ENCODE measurements around the gene VAV3.

VAV3 gene

DNA sequence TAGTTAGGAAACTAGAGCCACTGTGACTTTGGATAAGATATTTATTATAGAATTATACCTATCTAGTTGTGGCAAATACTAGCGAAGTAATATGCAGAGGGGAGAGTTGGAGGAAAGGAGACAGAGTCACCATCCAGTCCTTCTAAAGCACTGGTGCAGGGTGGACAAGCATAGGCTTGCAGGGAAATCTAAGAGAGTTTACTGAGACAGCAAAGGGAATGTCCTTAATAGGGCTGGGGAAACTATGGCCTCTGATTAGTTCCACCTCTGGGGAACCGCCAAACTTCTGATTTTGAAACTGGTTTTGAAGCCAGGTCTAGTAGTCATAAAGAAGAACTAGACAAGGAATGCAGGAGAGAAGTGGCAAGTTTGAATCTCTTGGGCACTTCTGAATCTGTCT is 407.9 kb downstream of the VAV3 start:
- no peak for DNase-seq

DNA sequence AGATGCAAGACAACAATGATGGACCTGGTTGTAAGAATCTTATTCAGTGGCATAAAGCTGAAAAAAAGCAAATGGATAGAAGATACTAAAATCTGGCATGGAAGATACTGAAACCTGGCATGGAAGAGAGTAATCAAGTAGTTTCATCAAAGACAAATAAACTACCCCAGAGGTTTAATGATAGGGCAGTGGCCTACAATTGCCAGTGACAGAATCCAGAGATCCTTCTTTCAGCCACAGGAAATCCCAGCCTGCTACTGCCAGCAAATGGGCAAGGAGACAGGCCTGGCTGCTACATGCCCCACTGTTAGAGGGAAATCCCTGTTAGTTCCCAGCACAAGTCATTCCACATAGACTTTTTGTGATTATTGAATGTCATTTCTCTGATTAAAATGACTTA is 409.4 kb downstream of the VAV3 start:
- DNase-seq = peak in 1 of 3 experiments; percentile 22

DNA sequence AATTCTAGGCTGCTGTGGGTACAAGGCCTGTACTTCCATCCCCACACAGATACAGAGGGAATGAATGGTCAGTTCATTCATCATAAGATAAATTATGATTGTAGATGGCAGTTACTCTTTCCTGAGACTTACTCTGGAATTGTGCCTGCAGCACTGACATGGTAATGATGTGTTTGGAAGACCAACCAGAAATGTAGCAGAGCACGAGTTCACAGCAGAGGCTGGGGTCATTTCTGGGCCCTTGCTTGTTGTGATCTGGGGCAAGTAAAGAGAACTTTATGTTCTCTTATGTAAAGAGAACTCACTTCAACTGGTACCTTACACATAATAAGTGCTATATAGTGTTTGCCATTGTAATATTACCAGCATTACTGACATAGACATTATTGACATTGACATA is 412.2 kb downstream of the VAV3 start:
- DNase-seq = no peak

DNA sequence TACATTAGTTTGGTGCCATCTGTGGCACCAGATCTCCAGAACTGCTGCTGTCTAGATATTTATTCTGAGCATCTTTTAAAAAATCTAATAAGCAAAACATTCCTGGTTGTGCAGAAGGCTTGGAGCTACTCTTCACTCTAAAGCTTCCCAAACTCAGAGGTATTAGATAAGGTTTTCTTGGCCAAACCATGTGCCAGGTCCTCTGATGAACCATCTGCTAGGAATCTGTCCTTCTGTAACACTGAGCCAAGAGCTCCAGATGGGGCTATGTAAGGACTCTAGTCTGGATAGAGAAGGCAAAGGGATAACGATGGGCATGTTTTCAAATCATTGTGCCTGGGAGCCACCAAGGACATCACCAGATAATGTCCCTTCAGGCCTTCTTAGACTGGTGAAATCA is 413.5 kb downstream of the VAV3 start:
- DNase-seq = no peak

- DNase-seq = no peak
Observed at GRCh38 chr1:107550358-107550757, 414.6 kb downstream of the VAV3 start.

GRCh38 chr1:107549152-107549810 is 415.7 kb downstream of the VAV3 start:
- no peak for DNase-seq

- DNase-seq = peak in 1 of 3 experiments; percentile 49
Observed at GRCh38 chr1:107548276-107548675, 416.7 kb downstream of the VAV3 start.

- no peak for DNase-seq
Observed at GRCh38 chr1:107547363-107548155, 417.4 kb downstream of the VAV3 start.

- no peak for DNase-seq
Observed at GRCh38 chr1:107546576-107546975, 418.4 kb downstream of the VAV3 start.

- DNase-seq = no peak
Observed at GRCh38 chr1:107545879-107546278, 419.1 kb downstream of the VAV3 start.

DNA sequence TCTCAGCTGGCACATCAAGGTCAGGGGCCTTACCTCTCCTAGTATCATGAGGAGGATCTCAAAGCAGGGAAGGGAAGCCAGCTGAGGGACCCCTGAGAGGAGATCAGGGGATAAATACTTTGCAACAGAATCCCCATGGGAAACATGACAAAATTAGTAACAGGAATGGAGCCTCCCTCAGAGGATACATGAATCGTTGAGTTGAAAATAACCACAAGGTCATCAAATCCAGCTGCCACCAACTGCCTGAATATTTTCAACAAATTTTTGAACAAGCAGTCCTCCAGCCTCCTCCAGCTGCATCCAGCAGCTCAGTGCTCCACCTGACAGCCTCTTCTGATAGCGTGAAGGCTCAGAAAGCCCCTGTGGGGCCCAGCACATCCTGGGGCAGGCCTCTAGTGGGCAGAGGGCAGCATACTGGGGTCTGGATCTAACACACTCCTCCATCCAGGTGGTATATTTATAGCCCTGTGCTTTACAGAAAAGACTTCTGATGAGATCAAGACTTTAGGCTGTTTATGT is 419.9 kb downstream of the VAV3 start:
- no peak for DNase-seq

GRCh38 chr1:107544285-107544684 is 420.7 kb downstream of the VAV3 start:
- DNase-seq = no peak

- DNase-seq = peak in 2 of 3 experiments; percentile 20 to 79
Observed at GRCh38 chr1:107541412-107541811, 423.6 kb downstream of the VAV3 start.

GRCh38 chr1:107538502-107538901 is 426.5 kb downstream of the VAV3 start:
- no peak for DNase-seq

DNA sequence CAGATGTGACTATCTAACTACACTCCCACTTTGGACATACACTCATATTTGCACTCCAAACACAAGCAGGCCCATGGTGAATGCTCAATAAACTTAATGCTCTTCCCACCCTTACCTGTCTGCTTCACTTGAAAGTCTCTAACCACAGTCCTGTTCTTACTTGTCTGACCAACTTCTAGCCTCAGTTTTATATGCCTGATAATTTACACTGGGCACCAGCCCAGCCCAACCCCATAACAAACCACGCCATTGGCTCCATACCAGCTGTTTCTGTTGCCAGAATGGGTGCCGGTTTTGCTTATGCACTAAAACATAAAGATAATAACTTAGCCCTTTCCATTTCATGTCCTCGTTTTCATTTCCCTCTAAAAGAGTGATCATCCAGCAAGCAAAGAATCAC is 428.7 kb downstream of the VAV3 start:
- no peak for DNase-seq

DNA sequence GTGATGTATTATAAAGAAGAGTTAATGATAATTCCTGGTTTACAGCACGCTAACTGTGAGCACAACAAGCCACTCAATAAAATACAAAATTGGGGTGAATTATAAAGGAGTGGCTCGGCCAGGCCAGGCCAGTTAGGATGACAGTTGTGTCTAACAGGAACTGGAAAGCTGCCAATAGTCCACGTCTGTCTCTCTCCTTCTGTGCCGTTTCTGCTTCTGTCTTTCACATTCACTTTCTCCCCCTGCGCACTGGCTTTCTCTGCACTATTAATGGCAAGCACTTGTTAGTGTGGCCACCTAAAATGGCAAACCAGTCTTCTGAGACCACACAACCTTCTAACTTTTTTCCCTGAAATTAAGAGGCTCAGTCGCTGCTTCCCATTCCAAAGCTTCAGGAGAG is 429.9 kb downstream of the VAV3 start:
- DNase-seq = no peak

DNA sequence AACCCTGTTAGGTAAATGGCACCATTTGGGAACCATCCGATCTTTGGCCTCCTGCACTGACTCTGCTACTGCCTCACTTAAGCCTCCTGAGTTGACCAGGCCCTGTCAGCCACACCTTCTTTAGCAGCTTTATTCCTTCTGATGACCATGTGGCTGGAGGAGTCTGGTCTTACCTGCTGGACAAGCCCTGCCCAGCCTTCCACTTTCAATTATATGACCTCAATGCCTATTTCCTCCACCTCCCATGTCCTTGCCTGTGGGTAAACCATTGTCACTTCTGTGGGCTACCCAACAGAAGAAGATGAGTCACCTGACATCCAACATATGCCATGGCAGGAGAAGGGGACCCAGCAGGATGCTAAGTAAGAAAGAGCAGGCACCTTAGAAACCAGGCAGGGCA is 430.3 kb downstream of the VAV3 start:
- DNase-seq = no peak

GRCh38 chr1:107533436-107533835 is 431.5 kb downstream of the VAV3 start:
- DNase-seq = no peak

- peak in 2 of 3 experiments; percentile 23 to 57 for DNase-seq
Observed at GRCh38 chr1:107532318-107532717, 432.7 kb downstream of the VAV3 start.

DNA sequence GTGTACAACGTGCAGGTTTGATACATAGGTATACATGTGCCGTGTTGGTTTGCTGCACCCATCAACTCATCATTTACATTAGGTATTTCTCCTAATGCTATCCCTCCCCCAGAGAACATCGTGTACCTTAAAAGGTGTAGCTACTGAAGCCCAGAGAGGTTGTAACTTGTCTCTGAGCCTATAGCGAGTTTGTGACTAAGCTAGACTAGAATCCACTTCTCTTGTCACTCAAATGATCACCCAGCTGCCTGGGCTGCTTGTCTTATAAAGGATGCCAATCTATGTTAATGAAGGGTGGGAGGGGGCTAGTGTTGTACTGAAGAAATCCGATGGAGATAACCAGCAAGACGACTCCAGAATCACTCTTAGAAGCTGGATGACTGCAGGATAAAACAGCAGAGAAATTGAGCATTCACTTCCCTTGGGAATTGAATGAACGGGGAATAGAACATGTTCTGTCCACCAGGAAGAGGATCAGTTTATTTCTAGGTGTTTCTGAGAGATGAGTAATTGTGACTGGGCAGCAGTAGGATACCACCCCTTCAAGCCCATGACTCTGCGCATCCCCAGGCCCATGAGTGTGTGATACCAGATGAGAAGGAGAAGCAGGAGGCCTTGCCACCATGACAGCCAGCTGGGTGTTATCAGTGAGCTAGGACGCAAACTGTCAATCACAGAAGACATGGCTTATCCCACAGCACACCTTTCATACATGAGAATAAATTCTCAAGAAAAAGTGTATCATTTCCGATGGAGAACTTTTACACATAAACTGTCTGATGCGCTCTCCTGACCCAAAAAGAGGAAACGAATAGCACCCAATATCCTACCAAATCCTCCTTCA is 433.7 kb downstream of the VAV3 start:
- no peak for DNase-seq

DNA sequence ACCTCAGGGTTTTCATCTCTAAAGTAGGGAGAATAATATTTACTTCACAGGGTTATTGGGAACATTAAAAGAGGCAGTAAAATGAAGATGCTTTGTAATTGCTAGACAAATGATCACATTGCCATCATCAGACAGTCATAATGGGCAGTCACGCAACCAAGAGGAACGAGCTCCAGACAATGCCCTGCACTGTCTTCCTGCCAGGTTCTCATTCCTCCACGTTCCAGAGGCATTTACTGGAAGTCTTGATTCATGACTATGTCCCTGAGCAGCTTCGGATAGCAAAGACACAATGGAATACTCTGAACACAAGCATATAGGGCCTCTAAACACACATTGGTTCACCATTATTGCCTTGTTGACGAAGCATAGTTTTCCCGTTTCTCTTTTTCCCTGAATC is 434.4 kb downstream of the VAV3 start:
- DNase-seq = peak in 1 of 3 experiments; percentile 9

GRCh38 chr1:107529511-107530149 is 435.4 kb downstream of the VAV3 start:
- peak; percentile 42 to 83 (median 47) for DNase-seq
